RWPE2 (cell line): ENCODE data around the gene AVPR1A.

Experiments
- ATAC-seq: fragments of 200-7000 bp; cut with Tn5 transposase; 3 replicates; pipeline ENCODE4 v1.9.1; 2021; ENCODE audit warnings: low read depth
- DNase-seq: peaks from one replicate; pipeline ENCODE4 v3.0.0-alpha.2; 2020; ENCODE audit warnings: low spot score
- H3K27ac ChIP-seq: fragments of 450-650 bp; 2 replicates; pipeline ENCODE4 v1.5.1; 2017; ENCODE audit warnings: mild to moderate bottlenecking; ENCODE audit not compliant: poor library complexity, severe bottlenecking
- H3K27me3 ChIP-seq: fragments of 250-450 bp; sonication (Bioruptor Pico); 2 replicates; pipeline ENCODE4 v1.5.1; 2021; ENCODE audit warnings: mild to moderate bottlenecking, moderate library complexity; ENCODE audit not compliant: insufficient read depth, poor library complexity, severe bottlenecking
- H3K36me3 ChIP-seq: fragments of 250-450 bp; sonication (Bioruptor Pico); 2 replicates; pipeline ENCODE4 v1.5.1; 2020; ENCODE audit warnings: low read depth, mild to moderate bottlenecking, moderate library complexity
- H3K4me1 ChIP-seq: fragments of 250-450 bp; sonication (Bioruptor Pico); 2 replicates; pipeline ENCODE4 v1.5.1; 2021; ENCODE audit warnings: mild to moderate bottlenecking, moderate library complexity; ENCODE audit not compliant: insufficient read depth, poor library complexity, severe bottlenecking
- H3K4me3 ChIP-seq: fragments of 250-450 bp; sonication (Bioruptor Pico); 2 replicates; pipeline ENCODE4 v1.5.1; 2021; ENCODE audit warnings: mild to moderate bottlenecking, moderate library complexity; ENCODE audit not compliant: severe bottlenecking
- H3K9me3 ChIP-seq: fragments of 250-450 bp; sonication (Bioruptor Pico); 2 replicates; pipeline ENCODE4 v1.5.1; 2021; ENCODE audit warnings: mild to moderate bottlenecking, moderate library complexity; ENCODE audit not compliant: severe bottlenecking
- CTCF ChIP-seq: fragments of 450-650 bp; IDR thresholded peaks from one replicate; pipeline ENCODE4 v1.5.1; 2017; ENCODE audit warnings: mild to moderate bottlenecking, moderate library complexity; ENCODE audit not compliant: poor library complexity, severe bottlenecking

The AVPR1A gene

GRCh38 chr12:63164911-63165310 lies 13.9 kb upstream of the AVPR1A start:
- Histone ChIP-seq H3K4me3 (no peak overlapping the region), H3K36me3 (no peaks in the 10 kb centered on the region), H3K9me3 (no peaks in the 10 kb centered on the region), H3K27me3 (peaks cover 18% of the 10 kb centered on the region), H3K27ac (no peak overlapping the region), H3K4me1 (no peaks in the 10 kb centered on the region)
- no peak for TF ChIP-seq CTCF
- no peak for ATAC-seq
- no peak for DNase-seq

GRCh38 chr12:63163541-63163940 lies 12.5 kb upstream of the AVPR1A start:
- peaks cover 20% of the 10 kb centered on the region for H3K27me3 ChIP-seq
- DNase-seq (no peak), ATAC-seq (no peak)
- no peaks in the 10 kb centered on the region for H3K4me1 ChIP-seq
- no peaks in the 10 kb centered on the region for H3K36me3 ChIP-seq
- no peak for TF ChIP-seq CTCF
- H3K4me3 ChIP-seq = no peak overlapping the region
- H3K9me3 ChIP-seq = no peaks in the 10 kb centered on the region
- no peak overlapping the region for H3K27ac ChIP-seq

GRCh38 chr12:63155375-63155774 lies 4.4 kb upstream of the AVPR1A start:
- ATAC-seq (no peak), DNase-seq (no peak)
- no peak overlapping the region for H3K27ac ChIP-seq
- no peak for TF ChIP-seq CTCF
- H3K27me3 ChIP-seq = peaks cover 80% of the 10 kb centered on the region
- no peaks in the 10 kb centered on the region for H3K36me3 ChIP-seq
- H3K4me3 ChIP-seq = no peak overlapping the region
- no peaks in the 10 kb centered on the region for H3K4me1 ChIP-seq
- H3K9me3 ChIP-seq = peaks cover 2% of the 10 kb centered on the region

GRCh38 chr12:63154560-63154959 lies 3.6 kb upstream of the AVPR1A start:
- Histone ChIP-seq H3K27ac (no peak overlapping the region), H3K4me1 (no peaks in the 10 kb centered on the region), H3K36me3 (no peaks in the 10 kb centered on the region), H3K4me3 (no peak overlapping the region), H3K27me3 (peaks cover 80% of the 10 kb centered on the region), H3K9me3 (peaks cover 2% of the 10 kb centered on the region)
- TF ChIP-seq CTCF = no peak
- ATAC-seq (no peak), DNase-seq (no peak)

GRCh38 chr12:63152321-63152700 lies 1.3 kb upstream of the AVPR1A start:
- H3K27me3 ChIP-seq = peaks cover 91% of the 10 kb centered on the region
- no peak for ATAC-seq
- no peak for DNase-seq

More at GRCh38 chr12:63152321-63152700, 1.3 kb upstream of the AVPR1A start:
- H3K36me3 ChIP-seq = no peaks in the 10 kb centered on the region
- H3K4me1 ChIP-seq = no peaks in the 10 kb centered on the region
- H3K4me3 ChIP-seq = no peak overlapping the region
- H3K27ac ChIP-seq = no peak overlapping the region
- H3K9me3 ChIP-seq = peaks cover 2% of the 10 kb centered on the region
- peak; percentile 33 for TF ChIP-seq CTCF
